NCI-H128 (cell line): ENCODE data around the gene SNHG17.
"Not testable (repeated sequence)": the region's sequence is repeated elsewhere in the genome, so short reads cannot be mapped to it uniquely, and the experiment has no call there.

ENCODE experiments used
- DNase-seq: peaks from one replicate; lab custom pipeline; 2025; ENCODE audit not compliant: unreplicated experiment; lab: John Stamatoyannopoulos, UW

Gene SNHG17

DNA sequence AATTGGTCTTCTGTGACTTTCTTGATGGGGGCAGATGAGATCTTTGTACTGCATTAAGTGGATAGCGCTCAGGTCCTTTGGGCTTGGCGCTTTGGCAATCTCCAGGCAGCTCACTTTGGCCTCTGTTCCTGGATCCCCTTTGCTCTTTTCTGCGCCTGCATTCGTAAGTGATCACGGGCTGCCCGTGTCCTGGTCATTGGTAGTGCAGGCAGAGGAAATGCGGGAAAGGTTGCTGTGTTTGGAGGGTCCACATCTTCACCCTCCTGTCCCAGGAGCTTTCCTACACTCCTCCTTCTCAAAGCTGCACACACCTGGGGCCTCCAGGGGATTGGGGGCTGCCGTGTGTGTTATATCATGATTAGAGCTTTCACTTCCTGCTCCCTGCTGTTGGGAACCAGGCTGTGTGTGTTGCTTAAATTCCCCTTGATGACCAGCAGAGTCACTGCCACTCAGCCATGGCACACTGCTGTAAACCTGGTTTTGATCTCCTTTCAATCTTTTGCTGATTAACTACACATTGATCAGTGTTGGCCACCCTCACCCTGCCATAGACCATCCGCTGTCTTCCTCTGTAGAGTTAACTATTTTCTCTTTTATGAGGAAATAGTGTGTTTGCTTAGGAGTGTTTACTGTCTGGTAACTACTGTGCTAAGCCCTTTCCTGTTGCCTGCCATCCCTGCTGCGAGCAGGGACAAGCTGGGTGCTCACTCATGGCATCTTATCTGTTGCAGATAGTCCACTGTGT is 13.0 kb upstream of the SNHG17 start:
- DNase-seq: no peak

- DNase-seq: no peak
Observed at GRCh38 chr20:38447251-38447661, 12.1 kb upstream of the SNHG17 start.

DNA sequence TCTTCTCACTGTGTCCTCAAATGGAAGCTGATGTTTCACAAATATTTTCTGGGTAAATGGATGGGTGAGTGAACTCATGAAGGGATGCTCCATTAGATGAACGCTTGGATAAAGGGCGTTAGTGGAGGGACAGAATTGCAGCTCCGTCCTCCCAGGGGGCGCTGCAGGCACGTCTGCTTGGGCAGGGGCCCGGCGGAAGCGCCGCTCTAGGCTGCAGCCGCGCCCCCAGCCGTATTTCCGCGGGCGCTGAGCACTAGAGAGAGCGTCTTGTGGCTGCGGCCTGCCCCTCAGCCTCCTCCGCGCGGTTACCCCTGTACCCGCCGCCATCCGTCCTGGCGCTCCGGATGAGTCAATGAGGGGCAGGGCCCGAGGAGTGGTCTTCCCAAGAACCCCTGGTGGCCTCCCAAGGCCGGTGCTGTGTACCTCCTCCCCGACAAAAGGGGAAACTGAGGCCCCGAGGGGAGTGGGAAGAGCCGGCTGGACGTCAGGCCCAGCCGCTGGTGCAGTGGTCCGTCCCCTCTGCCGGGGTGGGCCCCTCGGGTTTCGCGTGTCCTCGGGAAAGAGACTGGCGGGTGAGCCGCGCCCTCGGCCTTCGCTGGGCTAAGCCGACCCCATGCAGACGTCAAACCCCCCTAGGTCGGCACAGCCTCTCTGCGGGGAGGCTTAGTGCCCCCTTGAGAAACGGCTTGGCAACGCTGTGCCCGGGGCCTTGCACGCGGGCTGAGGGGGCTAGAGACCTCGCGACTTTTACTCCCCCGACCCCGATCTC is 11.5 kb upstream of the SNHG17 start:
- peak; percentile 84 for DNase-seq

DNA sequence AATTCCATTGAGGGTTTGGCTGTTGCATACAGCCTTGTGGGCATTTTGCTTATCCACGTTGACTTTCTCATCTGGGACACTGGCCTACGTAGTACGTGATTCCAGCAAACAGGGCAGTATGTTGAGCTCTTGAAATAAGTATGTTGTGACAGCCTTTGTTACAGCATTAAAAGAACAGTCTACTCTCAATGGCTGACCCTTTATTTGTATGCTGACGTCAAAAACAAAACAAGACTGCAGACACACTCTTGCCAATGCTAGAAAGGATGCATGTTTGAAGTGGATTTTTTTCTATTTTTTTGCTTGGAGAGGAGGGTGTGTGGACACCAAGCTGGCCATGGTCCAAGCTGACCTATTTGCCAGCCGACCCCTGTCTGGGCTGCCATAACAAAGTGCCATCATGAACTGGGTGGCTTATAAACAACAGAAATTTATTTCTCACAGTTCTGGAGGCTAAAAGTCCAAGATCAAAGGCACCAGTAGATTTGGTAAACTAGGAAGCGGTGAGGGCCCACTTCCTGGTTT is 10.8 kb upstream of the SNHG17 start:
- no peak for DNase-seq

DNA sequence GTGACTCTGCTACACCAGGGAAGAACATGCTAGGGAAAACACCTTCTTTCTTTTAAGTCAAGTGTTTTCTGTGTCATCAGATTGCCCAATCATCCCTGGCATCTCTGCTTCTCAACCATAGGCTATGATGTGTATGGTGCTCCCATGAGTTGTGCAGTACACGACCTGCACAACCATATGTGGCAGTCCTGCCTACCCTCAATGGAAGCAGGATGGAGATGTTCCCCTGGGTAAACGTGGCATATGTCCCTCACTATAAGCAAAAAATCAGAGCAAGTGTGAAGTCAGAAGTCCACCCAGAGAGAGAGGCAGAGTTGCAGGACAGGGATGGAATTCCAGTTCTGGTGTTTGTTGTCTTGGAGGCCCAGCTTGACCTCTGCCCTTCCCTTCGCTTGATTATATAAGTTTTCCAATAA is 10.3 kb upstream of the SNHG17 start:
- no peak for DNase-seq

- DNase-seq: no peak
Observed at GRCh38 chr20:38441916-38442315, 6.8 kb upstream of the SNHG17 start.

DNA sequence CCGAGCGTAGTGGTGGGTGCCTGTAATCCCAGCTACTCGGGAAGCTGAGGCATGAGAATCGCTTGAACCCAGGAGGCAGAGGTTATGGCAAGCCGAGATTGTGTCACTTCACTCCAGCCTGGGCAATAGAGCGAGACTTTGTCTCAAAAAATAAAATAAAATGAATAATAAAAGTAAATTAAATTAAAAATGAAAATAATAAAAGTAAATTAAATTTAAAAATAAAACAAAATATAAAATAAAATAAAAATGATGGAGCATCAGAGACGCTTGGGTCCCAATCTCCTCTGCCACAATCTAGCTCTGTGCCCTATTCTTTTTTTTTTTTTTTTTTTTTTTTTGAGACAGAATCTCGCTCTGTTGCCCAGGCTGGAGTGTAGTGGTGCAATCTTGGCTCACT is 6.0 kb upstream of the SNHG17 start:
- DNase-seq: not testable (repeated sequence)

- no peak for DNase-seq
Observed at GRCh38 chr20:38437796-38438195, 2.7 kb upstream of the SNHG17 start.

GRCh38 chr20:38435555-38435939 is 419 bp upstream of the SNHG17 start:
- DNase-seq: no peak

DNA sequence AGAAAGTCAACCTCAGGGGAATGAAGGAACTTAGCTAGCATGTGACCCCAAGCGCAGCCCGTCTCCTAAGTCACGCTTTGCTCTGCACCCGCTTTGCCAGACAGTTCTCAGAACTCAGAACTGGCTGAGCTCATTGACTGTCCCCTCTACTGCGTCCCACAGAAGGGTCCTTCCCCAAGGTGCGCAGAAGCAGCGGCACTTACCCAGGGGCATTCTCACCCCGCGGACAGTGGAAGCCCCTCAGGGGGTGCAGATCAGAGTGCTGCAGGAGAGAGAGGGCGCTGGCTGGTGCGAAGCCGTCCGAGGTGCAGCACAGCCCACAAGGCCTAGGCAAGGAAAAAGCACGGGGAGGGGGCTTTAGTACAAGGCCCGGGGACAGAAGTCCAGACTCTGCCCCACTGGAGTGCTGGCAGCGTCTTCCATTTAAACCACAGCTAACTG is 807 bp downstream of the SNHG17 start:
- no peak for DNase-seq

DNA sequence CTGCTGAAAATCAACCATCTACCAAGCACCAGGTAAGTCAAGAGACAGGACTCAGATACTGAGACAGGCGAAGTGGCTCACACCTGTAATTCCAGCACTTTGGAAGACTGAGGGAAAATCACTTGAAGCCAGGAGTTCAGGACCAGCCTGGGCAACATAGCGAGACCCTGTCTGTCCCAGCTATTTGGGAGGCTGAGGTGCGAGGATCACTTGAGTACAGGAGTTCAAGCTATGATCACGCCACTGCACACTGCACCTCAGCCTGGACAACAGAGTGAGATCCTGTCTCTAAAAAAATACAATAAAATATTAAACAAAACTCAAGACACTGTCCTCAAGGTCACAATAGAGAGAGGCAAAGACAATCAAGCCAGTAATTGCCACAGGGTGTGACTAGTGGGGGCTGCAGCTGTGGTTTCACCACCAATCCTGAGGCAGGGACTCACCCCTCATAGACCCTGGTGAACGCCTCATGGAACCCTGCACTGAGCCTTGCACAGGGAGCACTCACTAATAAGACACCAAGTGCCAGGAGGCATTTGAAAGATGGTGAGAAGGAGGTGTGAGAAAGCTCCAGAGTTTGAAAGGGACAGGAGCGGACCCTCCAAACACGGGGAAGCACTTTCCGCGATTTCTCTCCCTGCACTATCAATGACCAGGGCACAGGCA is 1.7 kb downstream of the SNHG17 start:
- no peak for DNase-seq

DNA sequence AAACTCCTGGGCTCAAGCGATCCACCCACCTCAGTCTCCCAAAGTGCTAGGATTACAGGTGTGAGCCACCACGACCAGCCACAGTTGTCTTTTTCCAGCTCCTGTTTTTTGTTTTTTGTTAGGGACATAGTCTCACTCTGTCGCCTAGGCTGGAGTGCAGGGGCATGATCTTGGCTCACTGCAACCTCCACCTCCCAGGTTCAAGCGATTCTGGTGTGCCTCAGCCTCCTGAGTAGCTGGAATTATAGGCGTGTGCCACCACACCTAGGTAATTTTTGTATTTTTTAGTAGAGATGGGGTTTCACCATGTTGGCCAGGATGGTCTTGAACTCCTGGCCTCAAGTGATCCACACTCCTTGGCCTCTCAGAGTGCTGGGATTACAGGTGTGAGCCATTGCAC is 2.3 kb downstream of the SNHG17 start:
- not testable (repeated sequence) for DNase-seq

DNA sequence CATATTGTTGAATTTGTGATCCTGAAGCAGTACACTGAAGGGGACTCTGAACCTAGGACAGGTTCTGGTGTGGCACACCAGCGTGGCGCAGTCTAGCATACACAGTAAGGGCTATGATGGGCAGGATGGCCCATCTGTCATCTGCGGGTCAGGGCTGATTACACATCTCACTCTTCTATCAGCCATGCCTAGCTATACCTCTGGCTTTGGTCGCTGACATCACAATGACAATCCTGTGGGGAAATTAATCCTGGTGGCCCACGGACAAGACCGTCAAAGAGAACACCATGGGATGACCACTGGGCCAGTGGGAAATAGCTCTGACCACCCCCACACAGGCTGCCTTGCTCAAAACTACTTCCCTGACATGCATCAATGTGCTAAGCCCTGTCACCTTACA is 2.8 kb downstream of the SNHG17 start:
- DNase-seq: no peak

DNA sequence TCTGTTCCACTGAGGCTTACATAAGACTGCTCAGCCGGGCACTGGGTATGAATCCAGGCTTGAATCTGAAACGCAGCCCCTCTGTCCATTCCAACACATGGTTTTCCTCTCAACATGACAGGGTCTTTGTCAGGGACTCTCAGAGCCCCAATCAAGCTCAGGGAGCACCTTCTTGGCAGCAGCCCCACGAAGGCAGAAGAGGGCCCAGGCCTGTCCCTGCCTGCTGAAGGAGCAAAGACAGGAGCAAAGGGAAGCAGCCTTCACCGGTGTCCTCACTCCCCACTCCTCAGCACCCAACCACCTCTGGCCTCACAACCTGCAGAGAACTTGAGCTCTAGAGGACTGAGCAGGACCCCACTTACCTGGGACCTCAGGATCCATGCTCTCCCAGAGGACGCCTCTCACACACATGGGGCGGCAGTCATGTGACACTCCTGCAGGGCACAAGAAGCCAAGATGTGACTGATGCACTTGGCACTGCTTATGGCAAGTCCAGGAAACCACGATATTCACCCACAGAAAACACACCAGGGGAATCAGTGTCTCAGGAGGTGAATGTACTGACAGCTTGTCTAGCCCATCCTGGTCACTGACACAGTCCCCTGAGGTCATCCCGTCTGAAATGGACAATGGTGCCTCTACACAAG is 4.3 kb downstream of the SNHG17 start:
- no peak for DNase-seq

DNA sequence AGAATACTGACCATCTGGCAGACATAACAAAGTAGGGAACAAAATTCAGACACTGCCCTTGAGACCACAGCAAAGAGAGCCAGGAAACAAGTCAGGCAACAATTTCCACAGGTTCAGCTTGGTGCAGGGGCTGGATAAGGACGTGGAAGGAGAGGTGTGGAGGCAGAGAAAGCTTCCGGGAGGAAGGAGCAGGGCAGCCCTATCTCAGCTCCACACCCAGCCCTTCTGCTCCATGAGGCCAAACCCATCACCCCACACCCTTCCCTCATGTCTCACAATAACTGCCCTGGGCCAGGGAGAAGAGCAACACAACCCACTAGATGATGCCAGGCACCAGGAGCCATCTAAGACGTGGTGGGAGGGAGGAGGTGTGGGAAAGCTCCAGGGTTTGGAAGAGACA is 5.8 kb downstream of the SNHG17 start:
- no peak for DNase-seq

GRCh38 chr20:38428800-38429199 is 6.3 kb downstream of the SNHG17 start:
- DNase-seq: no peak

- DNase-seq: no peak
Observed at GRCh38 chr20:38427655-38428023, 7.5 kb downstream of the SNHG17 start.

GRCh38 chr20:38426006-38426897 is 8.9 kb downstream of the SNHG17 start:
- no peak for DNase-seq

DNA sequence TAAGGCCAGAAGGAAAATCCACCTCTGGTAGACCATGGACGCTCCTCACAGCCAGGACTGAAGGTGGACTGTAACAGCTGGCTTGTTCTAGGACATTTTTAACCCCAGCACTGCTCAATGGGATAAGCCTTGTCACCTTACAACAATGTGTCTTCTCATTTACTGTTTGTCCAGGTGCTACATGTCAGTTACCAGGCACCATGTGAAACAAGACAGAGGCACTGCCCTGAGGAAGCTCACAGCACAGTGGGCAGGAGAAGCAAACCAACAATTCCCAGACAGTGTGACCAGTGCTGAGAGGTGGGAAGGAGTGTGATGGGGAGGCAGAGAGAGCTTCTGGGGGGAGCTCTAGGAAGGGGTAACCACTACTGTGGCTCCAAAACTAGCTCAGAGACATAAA is 10.7 kb downstream of the SNHG17 start:
- no peak for DNase-seq

DNA sequence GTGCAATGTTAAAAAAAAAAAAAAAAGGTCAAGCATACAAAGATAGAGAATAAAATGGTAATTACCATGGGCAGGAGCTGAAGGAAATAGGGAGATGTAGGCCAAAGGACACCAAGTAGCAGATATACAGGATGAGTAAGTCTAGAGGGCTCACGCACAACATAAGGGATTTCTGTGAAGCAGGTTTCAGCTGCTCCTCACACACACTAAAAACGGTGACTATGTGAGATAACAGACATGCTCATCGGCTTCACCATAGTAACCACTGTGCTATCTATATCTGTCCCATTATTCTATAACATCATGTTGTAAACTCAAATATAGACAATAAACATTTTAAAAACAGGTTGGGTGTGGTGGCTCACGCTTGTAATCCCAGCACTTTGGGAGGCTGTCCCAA is 11.6 kb downstream of the SNHG17 start:
- no peak for DNase-seq
